Retina (tissue), 1 donor: Measurements from ENCODE around the gene IMMP2L.
A peak's percentile ranks its signal among the peaks of the same experiment; 100 is the strongest.
"Not testable (repeated sequence)": the region's sequence is repeated elsewhere in the genome, so short reads cannot be mapped to it uniquely, and the experiment has no call there.

Source experiments
- DNase-seq: peaks from one replicate; pipeline ENCODE4 v3.0.0-alpha.2; 2016

The IMMP2L gene

DNA sequence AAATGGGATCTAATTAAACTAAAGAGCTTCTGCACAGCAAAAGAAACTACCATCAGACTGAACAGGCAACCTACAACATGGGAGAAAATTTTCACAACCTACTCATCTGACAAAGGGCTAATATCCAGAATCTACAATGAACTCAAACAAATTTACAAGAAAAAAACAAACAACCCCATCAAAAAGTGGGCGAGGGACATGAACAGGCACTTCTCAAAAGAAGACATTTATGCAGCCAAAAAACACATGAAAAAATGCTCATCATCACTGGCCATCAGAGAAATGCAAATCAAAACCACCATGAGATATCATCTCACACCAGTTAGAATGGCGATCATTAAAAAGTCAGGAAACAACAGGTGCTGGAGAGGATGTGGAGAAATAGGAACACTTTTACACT, 111.6 kb downstream of the IMMP2L start:
- not testable (repeated sequence) for DNase-seq

DNA sequence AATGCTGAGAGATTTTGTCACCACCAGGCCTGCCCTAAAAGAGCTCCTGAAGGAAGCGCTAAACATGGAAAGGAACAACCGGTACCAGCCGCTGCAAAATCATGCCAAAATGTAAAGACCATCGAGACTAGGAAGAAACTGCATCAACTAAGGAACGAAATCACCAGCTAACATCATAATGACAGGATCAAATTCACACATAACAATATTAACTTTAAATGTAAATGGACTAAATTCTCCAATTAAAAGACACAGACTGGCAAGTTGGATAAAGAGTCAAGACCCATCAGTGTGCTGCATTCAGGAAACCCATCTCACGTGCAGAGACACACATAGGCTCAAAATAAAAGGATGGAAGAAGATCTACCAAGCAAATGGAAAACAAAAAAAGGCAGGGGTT, 114.8 kb downstream of the IMMP2L start:
- DNase-seq: not testable (repeated sequence)

DNA sequence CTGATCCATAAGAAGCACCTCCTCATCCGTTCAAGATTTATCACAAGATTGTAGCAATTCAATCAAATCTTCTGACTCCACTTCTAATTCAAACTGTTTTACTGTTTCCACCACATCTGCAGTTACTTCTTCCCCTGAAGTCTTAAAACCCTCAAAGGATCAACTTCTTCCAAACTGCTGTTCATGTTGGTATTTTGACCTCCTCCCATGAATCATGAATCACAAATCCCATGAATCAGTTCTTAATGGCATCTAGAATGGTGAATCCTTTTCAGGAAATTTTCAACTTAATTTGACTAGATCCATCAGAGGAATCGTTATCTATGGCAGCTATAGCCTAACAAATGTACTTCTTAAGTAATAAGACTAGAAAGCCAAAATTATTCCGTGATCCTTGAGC, 122.3 kb downstream of the IMMP2L start:
- DNase-seq: no peak

DNA sequence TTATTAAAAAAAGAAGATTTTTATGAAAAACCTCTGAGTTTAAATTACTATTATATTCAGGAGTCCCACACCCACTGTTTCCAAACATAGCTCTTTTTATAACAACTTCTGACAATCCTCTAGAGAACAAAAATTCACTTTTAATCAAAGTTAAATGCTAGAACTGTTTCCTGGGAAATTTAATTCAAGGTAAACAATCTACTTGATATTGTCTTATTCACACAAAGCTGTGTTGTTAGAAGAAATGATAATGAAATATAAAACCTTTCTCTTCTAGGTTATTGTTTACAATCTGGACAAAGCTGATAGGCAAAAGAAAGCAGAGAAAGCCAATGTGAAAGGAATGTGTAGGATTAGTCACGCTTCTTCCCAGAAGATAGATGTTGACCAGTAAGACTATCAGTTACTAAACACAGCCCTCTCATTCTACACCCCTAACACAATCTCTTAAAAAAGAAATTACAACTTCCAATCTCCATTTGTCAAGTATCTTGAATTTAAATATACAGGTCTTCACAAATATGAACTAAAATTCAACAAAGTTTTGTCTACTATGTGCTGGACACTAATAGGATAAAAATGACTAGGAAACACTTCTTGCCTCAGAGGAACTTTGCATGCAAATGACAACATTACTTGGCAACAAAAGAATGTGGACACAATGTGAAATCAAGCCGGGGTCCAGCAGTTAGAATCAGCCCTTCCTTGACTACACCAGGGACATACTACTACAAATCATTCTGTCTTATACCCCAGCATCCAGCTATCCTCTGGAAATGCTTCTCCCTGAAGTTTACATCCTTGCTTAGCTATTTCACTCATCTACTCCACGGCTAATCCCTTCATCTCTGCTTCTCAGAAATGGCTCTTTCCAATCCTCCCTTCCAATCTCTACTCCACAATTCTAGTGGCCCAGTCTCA, 123.7 kb downstream of the IMMP2L start:
- no peak for DNase-seq

DNA sequence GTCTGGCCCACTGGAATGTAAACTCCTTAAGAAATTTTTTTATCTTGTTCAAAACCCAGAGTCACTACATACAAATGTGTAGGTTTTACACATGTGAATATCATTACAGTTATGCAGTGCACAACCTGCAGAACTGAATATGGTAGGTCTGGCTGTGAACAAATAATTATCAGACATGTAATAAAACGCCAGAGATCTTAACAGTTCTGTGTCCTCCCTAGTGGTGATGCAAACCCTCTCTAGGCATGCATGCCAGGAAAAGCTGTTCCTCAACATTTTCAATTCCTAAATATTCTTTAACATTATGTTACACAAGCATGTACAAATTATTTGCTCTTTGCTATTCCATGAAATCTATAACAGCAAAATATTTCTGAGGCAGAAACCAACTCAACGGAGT, 124.6 kb downstream of the IMMP2L start:
- no peak for DNase-seq

DNA sequence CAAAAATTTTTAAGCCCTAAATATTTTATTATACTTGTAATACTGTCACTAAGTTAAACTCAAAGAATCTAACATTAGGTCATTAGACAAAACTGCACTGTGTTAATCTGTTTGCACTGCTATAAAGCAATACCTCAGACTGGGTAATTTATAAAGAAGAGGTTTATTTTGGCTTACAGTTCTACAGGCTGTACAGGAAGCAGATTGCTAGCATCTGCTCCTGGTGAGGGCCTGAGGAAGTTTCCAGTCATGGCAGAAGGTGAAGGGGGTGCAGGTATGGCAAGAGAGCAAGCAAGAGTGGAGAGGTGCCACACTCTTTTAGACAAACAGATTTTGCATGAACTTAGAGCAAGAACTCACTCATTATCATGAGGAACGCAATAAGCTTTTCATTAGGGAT, 125.7 kb downstream of the IMMP2L start:
- no peak for DNase-seq

DNA sequence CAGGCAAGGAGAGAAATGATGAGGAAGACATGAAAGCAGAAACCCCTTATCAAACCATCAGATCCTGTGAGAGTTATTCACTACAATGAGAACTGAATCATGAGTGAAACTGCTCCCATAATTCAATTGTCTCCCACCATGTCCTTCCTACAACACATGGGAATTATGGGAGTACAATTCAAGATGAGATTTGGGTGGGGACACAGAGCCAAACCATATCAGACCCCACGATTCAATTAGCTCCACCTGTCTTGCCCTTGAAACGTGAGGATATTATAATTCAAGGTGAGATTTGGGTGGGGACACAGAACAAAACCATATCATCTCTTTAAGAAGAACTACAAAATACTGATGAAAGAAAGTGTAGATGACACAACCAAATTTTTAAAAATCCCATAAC, 128.9 kb downstream of the IMMP2L start:
- DNase-seq: no peak

DNA sequence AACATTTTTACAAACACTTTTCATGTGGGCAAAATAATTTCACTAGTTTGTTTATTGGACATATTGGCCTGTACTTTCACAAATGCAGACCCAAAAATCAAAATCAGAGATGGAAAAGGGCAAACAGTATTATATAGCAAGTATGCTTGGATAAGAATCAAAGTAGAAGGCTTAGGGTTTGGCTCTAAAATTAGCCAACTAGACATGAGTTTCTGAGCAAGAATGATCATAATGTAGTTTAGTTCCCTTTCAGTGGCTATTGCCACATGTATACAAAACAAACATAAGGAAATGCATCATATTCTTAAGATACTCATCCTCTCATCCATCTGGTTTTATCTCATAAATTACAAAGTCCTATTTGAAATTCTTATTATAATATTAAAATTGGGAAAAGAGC, 132.5 kb downstream of the IMMP2L start:
- no peak for DNase-seq

DNA sequence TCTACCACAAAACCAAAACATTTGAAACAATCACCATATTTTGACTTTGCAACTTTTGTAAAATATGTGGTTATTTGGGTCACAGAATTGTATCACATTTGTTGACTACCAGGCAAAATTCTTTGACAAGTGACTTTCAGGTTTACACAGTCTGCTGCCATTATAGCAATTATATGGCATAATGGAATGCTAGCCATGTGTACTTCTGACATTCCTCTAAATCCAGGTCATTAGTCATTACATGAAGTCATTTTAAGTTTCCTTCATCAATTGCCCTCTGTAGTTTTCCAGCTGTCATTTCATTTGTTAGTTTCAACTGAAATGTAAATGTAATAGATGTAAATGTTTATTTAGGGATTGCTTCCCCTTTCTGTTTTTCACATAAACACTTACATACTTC, 137.5 kb downstream of the IMMP2L start:
- DNase-seq: no peak

DNA sequence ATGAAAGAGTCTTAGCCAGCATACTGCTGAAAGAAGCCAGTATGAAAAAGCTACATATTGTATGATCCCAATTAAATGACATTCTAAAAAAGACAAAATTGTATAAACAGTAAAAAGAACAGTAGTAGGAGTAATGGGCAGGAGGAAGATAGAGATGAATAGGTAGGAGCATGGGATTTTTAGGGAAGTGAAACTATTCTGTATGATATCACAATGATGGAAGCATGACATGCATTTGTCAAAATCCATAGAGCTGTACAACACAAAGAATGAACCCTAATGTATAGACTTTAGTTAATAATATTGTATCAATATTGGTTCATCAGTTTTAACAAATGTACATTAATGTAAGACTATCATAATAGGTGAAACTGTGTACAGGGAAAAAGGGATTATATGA, 147.9 kb downstream of the IMMP2L start:
- DNase-seq: no peak

DNA sequence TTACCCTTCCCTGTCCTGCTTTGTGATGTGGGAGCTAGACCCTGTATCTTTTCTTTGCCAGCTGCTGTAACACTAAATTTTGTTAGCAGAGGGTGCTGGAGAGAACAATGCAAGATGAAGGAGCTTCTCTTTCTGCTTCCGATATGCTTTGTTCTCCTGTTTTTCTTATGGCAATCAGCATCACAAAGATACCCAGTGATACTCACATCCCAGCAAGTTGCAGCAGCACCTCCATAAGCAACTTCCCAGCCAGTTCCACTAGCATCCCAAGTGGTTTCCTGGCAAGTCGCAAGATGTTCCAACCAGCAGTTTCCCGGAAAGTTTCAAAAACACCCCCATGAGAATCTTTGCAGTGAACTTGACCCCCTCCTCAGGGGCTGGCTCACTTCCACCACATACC, 148.6 kb downstream of the IMMP2L start:
- peak; percentile 8 for DNase-seq

DNA sequence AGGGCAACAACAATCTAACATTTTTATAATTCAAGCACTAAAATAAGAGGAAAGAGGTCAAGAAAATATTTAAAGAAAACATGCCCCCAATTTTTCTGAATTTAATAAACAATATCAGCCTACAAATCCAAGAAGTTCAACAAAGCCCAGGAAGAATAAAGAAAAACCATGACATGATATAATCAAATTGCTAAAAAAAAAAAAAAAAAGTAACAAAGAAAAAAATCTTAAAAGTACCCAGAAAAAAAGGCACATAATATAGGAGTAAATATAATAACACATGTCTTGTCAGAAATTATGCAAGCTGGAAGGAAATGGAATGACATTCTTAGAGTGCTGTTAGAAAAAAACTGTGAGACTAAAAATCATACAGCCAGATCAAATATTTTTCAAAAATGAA, 151.4 kb downstream of the IMMP2L start:
- DNase-seq: no peak

DNA sequence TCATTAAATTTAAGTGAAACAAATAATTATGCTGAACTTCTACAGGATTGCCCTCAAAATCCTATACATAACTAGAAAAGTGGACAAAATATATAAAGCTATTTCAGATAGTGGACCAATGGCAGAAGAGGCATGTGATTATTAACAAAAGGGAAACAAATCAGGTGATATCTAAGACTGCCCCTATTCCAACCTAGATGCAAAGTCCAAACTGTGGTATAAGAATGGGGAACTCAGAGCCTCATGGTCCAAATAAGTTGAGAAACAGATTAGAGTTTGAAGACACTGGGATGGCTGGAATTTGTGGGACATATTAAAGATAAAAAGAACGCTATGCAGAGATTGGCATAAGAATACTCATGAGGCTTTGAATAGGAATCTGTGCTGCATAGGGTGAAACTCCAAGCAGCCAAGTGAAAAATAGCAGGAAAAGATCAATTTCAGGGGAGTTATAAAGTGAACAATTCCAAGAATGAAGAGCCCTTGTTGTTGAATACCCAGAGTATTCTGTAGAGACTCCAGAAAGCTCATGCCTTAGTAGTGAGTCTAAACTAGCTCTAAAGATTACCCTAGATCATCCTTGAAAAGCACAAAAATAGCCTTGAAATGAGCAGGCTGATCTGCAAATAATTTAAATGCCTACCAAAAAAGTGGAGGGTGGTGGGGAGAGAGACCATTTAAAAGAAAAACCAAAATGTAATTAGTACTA, 152.4 kb downstream of the IMMP2L start:
- DNase-seq: no peak

DNA sequence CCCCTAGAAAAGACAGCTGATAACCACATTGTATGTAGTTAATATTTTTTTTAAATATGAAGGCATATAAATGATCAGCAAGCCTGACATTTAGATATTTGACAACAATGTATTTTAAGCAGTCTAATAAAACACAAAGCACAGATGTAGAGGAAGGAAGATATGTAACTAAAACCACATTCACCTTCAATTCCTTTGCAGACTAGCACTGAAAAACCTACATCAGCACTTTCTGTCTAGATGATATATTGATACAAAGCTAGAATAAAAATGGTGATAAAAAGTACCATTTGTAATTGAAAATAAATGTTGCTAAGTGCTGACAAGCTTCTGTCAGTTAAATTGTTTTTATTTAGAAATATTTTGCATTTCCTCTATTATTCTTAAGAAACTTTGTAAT, 153.6 kb downstream of the IMMP2L start:
- DNase-seq: no peak

DNA sequence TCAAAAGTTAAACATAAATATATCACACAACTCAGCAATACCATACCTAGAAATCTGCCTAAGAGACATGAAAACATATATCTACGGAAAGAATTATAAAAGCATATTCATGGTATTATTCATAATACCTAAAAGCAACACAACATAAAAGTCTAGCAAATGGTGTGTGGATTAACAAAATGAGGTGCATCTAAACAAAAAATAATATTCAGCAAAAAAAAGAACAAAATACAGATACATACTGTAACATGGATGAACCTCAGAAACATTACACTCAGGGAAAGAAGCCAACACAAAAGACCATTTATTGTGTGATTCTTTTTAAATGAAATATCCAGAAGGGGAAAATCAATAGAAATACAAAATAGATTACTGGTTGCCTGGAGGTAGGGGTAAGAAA, 155.0 kb downstream of the IMMP2L start:
- no peak for DNase-seq

DNA sequence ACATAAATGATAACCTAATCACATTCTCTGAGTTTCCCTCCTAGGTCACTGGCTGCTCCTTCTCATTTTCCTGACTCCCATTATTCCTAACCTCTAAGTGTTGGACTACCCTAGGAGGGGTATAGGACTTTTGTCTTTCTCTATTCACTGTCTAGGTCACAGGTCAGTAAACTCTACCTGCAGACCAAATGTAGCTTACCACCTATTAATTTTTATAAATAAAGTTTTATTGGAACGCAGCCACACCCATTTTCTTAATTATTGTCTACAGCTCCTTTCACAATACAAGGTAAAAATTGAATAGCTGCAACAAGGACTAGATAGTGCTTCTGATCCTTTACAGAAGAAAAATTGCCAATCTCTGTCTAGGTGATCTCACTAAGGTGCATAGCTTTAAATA, 156.7 kb downstream of the IMMP2L start:
- no peak for DNase-seq

DNA sequence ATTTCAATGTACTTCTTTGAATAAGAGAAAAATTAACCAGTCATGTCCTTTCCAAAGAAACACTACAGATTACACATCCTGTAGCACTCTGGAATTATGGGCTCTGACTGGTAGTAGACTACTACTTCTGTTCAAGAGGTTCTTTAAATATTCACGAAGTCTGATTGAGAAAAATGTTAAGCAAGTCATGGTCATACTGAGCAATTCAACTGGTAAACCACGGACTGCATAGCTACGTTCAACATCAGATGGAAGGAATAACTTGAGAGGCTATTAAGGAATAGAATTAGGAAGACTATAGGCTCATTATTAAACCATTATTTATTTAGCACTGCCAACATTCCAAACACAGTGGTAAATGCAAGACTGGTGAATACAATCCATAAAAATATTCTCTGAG, 160.8 kb downstream of the IMMP2L start:
- no peak for DNase-seq

DNA sequence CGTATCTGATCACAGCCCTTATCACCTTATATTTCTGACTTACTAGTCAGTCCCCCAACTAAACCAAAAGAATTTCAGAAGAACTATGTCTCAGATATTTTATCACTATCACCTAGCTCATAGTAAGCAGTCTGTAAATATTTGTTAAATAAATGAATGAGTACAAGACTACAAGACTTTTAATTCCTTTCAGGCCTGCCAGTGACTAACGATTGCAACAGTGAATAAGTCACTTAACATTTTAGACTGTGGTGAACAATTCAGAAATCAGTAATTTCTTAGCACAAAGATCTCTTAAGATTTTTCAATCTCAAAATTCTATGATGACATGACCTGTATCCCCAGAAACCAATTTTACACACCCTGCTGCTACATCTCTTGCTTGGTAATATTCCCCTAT, 162.2 kb downstream of the IMMP2L start:
- no peak for DNase-seq

DNA sequence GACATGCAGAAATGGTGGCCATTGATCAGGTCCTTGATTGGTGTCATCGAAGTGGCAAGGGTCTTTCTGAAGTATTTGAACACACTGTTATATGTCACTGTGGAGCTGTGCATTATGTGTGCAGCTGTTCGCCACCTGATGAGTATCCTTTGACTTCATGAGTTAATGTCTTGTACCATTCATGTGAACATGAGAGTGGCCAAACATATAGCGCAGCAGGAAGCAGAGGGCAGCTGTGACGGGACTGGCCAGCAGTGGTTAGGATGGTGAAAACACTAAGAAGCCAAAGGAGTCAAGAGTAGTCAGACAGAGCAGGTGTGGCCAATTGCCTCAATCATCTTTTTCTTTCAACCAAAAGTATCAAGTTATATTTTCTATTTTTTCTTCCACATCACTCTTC, 167.4 kb downstream of the IMMP2L start:
- no peak for DNase-seq

DNA sequence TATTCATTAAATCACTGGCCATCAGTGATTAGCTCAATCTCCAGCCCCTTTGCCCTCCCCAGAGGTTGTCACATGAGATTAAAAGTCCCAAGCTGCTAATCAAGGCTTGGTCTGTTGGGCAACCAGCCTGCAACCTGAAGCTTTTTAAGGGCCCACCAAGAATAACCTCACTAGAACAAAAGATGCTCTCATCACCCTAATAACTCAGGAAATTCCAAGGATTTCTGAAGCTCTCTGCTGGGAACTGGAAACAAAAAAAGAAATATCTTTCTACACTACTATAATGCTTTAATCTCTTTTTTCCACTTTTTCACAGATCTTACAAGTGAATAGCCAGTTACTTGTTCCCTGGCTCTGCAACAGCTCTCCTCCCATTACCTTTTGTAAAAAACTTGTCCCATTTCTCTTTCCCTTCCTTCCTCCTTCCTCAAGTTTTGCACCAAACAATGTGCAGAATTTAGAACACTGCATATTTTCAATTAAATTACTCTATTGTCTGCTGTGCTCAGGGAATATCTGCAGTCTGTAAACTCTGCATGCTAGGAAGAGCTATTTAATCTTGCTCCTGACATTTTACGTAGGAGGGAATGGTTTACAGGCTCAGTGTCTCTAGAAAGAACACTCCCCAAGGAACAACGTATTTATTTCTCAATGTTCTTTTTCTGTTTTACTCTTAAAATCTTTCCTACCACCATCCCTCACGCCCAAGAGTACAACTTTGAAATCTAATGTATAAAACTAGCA, 169.1 kb downstream of the IMMP2L start:
- peak; percentile 72 for DNase-seq

DNA sequence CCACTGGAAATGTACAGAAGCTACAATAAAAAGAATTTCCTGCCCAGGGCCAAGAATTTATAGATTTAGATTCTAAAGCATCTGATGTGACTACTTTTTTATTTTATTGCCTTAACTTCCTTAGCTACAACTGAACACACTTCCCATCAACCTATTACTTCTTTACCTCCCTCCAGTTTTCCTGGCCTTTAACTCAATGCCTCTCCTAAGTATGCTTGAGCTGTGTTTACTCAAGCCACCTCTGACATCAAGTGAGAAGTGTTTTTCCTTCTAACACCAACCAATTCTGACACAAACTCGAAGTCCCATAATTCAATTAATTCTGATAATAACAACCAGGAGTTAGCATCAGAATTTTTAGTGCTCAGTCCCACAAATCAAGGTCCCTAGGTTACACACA, 170.0 kb downstream of the IMMP2L start:
- no peak for DNase-seq

DNA sequence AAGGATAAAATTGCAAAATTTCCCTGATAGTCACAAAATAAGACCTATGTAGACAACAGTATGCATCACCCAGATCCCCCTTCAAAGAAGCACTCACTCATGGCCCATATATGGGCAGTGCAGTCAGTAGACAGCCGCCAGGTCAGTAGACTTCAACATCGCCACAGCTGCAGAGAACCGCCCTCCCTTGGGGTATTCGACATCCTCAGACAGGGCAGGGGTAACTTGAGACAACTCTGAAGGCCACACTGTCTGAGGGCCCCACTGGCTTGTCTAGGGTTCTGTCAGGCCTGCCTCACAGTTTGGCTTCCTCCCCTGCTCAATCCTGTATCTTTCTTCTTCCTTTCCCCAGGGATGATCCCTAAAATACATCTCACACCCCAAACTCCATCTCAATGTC, 172.3 kb downstream of the IMMP2L start:
- no peak for DNase-seq

DNA sequence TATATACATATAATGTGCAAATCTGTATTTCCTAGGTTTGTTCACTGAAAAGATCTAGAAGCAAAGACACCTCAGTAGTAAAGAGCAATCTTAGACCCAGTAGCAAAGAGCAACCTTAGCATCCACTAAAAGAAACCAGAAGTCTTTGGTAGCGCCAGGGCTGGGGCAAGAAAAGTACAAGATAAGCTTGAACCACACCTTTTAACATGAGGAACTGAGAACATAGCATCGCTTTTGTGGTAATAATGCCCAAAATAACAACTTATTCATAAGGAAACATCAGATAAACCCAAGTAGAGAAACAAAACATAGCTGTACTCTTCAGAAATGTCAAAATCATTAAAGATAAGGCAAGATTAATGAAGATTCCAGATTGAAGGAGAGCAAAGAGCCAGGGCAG, 173.4 kb downstream of the IMMP2L start:
- no peak for DNase-seq

DNA sequence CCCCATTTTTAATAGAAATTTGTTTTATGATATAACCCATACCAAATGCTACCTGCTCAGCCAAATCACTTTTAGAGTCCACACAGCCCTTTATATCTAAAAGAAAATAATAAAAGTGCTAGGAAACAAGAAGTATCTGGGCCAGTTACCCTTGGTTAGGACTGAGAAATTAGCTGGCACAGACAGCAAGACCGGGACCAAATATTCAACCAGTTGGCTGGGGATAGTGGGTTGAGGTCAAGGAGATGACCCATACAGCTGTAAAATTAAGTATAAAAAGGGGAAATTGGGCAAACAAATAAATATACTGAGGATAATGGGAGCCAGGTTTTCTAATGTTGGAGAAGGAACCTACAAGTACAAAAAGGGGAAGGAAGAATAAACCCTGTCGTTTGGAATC, 174.3 kb downstream of the IMMP2L start:
- DNase-seq: no peak
